UCSD-AML1 (cell line): ENCODE results near the gene TTC13.

Source experiments
- DNase-seq: peaks from one replicate; lab custom pipeline; 2025; ENCODE audit not compliant: unreplicated experiment; lab: John Stamatoyannopoulos, UW

The TTC13 gene

GRCh38 chr1:230857822-230858221 lies 120.8 kb downstream of the TTC13 start:
- DNase-seq: no peak

DNA sequence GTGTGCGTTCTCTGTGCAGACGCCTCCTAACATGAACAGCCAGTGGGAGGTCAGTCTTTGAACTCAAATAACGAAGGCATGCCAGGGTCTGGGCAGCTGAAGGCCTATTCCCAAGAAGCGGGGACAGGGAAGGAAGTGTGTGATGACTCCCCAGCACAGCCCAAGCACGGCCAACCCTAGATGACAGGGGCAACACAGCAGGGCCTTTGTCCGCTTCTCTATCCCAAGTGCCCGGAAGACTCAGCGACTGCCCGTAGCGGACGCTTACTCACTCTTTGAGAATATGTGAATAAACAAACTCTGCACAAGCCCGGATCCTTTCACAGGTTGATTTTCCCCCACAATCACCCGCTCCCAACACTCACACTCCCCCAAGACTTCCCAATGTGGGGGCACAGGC lies 121.6 kb downstream of the TTC13 start:
- no peak for DNase-seq
